ENCODE data around the gene ALDH4A1.

The ALDH4A1 gene

GRCh38 chr1:18830596-18830995 is 71.8 kb downstream of the ALDH4A1 start:
- H3K4me3 ChIP-seq (ENCODE audit: low read depth, low read length), result no peak overlapping the region
- in situ Hi-C loops (cut with HindIII; ENCODE audit: low sequenced_read_pairs), result no loop called here
- no peak for TF ChIP-seq CTCF (IDR thresholded peaks at IDR 0.05; ENCODE audit: low read depth, low read length)
- DNase-seq (ENCODE audit: low read depth, low spot score), result no peak

GRCh38 chr1:18829671-18830070 is 72.7 kb downstream of the ALDH4A1 start:
- no peak for TF ChIP-seq CTCF (IDR thresholded peaks at IDR 0.05; ENCODE audit: low read depth, low read length)
- in situ Hi-C loops (cut with HindIII; ENCODE audit: low sequenced_read_pairs), result no loop called here
- no peak overlapping the region for H3K4me3 ChIP-seq (ENCODE audit: low read depth, low read length)
- no peak for DNase-seq (ENCODE audit: low read depth, low spot score)

GRCh38 chr1:18828224-18828623 is 74.1 kb downstream of the ALDH4A1 start:
- H3K4me3 ChIP-seq (ENCODE audit: low read depth, low read length), result no peak overlapping the region
- in situ Hi-C loops (cut with HindIII; ENCODE audit: low sequenced_read_pairs), result no loop called here
- DNase-seq (ENCODE audit: low read depth, low spot score), result no peak
- no peak for TF ChIP-seq CTCF (IDR thresholded peaks at IDR 0.05; ENCODE audit: low read depth, low read length)

- H3K4me3 ChIP-seq (ENCODE audit: low read depth, low read length), result no peak overlapping the region
- no peak for DNase-seq (ENCODE audit: low read depth, low spot score)
- no peak for TF ChIP-seq CTCF (IDR thresholded peaks at IDR 0.05; ENCODE audit: low read depth, low read length)
- in situ Hi-C loops (cut with HindIII; ENCODE audit: low sequenced_read_pairs), result no loop called here
Measured at GRCh38 chr1:18823438-18823837, 78.9 kb downstream of the ALDH4A1 start.

All from astrocyte of the spinal cord (primary cell).